T47D (cell line): ENCODE results near the gene HSD17B14.
"Not testable (repeated sequence)": the region's sequence is repeated elsewhere in the genome, so short reads cannot be mapped to it uniquely, and the experiment has no call there.

Experiments
- DNase-seq, 2 experiments: peaks; one replicate each; pipeline versions ENCODE4 v3.0.0 to v3.0.0-alpha.2; 2011 to 2012; ENCODE audit warnings: low read depth in 1 of 2, low spot score in 1 of 2
- JUND ChIP-seq: IDR thresholded peaks from 2 replicates; pipeline ENCODE4 v1.6.1; 2012; ENCODE audit warnings: low read depth
- in situ Hi-C: cut with HindIII; loops from 2 replicates; pipeline ENCODE4 v1.10.0; 2016; ENCODE audit warnings: low sequenced_read_pairs, low pct_unique_long_range_greater_than_20kb

The HSD17B14 gene

DNA sequence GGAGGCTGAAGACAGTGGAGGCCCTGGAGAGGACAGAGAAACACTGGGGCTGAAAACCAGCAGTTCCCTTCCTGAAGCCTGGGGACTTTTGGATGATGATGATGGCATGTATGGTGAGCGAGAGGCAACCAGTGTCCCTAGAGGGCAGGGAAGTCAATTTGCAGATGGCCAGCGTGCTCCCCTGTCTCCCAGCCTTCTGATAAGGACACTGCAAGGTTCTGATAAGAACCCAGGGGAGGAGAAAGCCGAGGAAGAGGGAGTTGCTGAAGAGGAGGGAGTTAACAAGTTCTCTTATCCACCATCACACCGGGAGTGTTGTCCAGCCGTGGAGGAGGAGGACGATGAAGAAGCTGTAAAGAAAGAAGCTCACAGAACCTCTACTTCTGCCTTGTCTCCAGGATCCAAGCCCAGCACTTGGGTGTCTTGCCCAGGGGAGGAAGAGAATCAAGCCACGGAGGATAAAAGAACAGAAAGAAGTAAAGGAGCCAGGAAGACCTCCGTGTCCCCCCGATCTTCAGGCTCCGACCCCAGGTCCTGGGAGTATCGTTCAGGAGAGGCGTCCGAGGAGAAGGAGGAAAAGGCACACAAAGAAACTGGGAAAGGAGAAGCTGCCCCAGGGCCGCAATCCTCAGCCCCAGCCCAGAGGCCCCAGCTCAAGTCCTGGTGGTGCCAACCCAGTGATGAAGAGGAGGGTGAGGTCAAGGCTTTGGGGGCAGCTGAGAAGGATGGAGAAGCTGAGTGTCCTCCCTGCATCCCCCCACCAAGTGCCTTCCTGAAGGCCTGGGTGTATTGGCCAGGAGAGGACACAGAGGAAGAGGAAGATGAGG is 37.4 kb upstream of the HSD17B14 start:
- TF ChIP-seq JUND: no peak
- DNase-seq: no peak
- in situ Hi-C loops: no loop called here

DNA sequence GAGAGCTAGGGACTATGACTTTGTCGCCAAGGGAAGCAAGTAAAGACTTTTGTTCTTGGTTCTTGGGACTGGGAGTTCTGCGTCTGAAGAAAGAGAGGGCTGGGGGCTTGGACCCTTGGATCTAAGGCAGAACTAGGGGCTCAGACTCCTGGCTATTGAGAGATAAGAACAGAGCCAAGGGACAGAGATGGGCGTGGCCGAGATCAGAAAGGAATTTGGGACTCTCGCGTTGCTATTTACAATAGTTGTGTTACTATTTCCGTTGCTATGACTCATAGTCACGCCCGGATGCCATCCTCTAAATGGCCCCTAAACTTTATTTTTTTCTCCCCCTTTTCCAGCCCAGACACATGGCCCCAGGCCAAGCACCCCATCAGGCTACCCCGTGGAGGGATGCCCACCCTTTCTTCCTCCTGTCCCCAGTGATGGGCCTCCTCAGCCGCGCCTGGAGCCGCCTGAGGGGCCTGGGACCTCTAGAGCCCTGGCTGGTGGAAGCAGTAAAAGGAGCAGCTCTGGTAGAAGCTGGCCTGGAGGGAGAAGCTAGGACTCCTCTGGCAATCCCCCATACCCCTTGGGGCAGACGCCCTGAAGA is 36.7 kb upstream of the HSD17B14 start:
- no peak for TF ChIP-seq JUND
- in situ Hi-C loops: no loop called here
- DNase-seq: peak; percentile 72 to 86

DNA sequence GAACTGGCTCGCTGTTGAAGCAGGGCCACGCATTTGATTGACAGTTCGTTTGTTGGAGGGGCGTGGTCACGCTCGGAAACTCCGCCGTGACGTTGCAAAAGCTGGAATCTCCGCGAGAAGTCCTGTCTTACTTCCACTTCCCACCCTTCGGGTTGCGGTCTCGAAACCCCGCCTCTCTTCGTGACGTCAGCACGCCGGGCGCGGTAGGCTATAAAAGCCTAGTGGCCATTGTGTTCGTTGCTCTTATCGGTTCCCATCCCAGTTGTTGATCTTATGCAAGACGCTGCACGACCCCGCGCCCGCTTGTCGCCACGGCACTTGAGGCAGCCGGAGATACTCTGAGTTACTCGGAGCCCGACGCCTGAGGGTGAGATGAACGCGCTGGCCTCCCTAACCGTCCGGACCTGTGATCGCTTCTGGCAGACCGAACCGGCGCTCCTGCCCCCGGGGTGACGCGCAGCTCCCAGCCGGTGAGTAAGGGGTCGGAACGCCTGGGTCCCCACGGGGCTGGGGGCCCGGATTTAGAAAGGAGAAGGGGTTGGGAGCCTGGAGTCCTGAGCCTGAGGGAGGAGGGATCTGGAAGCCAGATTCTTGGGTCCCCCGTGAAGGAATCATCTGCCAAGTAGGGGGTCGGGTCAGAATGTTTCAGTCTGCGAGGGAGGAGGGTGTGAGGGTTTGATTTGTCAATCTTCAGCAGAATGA is 36.0 kb upstream of the HSD17B14 start, which contains the start of gene PPP1R15A:
Gene PPP1R15A (plus strand): TSS at position 240 of the 702 bp plus-strand sequence. CDS start 813 bp downstream, outside the sequence.
- peak; percentile 91 to 96 for DNase-seq
- no peak for TF ChIP-seq JUND
- in situ Hi-C loops: no loop called here

DNA sequence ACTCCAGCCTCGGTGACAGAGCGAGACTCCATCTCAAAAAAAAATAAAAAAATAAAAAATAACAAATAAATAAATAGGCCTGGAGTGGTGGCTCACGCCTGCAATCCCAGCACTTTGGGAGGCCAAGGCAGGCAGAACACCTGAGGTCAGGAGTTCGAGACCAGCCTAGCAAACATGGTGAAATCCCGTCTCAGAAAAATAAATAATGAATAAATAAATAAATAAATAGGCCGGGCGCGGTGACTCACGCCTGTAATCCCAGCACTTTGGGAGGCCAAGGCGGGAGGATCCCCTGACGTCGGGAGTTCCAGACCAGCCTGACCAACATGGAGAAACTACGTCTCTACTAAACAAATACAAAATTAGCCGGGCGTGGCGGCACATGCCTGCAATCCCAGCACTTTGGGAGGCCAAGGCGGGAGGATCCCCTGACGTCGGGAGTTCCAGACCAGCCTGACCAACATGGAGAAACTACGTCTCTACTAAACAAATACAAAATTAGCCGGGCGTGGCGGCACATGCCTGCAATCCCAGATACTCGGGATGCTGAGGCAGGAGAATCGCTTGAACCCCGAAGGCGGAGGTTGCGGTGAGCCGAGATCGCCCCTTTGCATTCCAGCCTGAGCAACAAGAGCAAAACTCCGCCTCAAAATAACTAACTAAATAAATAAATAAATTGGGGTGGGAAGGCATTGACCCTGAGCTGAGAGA is 35.3 kb upstream of the HSD17B14 start:
- DNase-seq, in situ Hi-C loops: not testable (repeated sequence)

DNA sequence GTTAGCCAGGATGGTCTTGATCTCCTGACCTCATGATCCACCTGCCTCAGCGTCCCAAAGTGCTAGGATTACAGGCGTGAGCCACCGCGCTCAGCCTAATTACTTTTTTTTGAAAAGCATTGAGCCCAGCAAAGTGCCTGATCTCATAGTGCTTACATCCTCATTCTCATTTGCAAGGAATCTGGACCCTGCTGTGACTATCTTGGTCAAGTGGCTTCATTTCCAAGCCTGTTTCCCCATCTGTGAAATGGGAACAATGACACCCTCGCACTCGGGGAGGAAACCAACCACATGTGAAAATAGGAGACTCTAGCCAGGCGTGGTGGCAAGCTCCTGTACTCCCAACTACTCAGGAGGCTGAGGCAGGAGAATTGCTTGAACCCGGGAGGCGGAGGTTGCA is 33.8 kb upstream of the HSD17B14 start:
- in situ Hi-C loops: no loop called here
- no peak for DNase-seq
- no peak for TF ChIP-seq JUND

DNA sequence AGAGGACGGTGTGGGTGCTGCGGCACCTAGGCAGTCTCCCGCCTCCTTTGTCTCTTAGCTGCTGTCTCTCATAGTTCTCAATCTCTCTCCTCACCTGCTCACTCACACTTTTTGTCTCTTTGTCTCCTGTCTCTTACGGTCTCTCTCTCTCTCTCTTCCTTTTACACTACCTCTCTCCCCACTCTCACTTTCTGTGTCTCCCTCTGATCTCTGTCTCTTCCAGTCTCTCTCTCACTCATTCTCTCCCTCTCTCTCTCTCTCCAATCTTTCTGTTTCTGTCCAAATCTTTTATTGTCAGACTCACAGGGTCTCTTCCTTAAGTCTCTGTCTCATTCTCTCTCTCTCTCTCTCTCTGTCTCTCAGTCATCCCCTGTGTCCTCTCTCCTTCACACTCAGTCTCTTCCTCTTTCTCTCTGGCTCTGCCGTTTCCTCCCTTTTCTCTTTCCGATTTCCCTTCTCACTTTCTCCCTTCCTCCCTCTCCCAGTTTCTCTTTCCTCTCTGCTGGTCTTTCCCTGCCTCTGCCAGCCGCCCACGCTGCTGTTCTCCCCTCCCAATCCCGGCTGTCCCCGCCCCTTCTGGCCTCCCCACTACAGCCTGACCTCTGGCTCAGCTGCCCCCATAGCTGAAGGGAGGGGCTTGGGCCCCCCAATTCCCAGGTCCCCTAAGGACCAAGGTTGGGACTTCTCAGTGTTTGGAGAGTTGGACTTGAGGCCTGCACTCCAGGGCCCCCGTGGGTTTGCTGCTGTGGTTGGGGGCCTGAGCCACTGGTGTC is 32.0 kb upstream of the HSD17B14 start, which contains the start of gene PLEKHA4:
Gene PLEKHA4 (minus strand): TSS at position 504 of the 773 bp plus-strand sequence. CDS start 997 bp downstream, outside the sequence.
- in situ Hi-C loops: no loop called here
- DNase-seq: no peak

DNA sequence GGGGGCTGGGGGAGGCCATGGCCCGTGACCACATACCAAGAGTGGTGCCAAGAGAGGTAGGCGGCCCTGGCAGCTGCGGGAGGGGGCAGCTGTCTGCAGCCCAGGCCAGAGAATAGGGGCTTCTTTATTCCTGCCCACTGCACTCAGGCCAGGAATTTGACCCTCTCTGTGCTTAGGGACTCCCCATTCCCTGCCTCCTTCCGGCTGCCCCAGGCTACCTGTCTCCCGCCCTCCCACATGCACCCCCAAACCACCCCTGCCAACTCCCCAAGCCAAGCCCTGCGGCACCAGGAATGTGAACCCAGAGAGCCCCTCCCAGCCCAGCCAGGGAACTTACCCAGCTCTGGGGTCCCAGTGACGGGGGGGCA is 31.4 kb upstream of the HSD17B14 start:
- in situ Hi-C loops: no loop called here
- DNase-seq: no peak
- no peak for TF ChIP-seq JUND

More for the DNA sequence above, 32.0 kb upstream of the HSD17B14 start, which contains the start of gene PLEKHA4:
- TF ChIP-seq JUND: no peak

DNA sequence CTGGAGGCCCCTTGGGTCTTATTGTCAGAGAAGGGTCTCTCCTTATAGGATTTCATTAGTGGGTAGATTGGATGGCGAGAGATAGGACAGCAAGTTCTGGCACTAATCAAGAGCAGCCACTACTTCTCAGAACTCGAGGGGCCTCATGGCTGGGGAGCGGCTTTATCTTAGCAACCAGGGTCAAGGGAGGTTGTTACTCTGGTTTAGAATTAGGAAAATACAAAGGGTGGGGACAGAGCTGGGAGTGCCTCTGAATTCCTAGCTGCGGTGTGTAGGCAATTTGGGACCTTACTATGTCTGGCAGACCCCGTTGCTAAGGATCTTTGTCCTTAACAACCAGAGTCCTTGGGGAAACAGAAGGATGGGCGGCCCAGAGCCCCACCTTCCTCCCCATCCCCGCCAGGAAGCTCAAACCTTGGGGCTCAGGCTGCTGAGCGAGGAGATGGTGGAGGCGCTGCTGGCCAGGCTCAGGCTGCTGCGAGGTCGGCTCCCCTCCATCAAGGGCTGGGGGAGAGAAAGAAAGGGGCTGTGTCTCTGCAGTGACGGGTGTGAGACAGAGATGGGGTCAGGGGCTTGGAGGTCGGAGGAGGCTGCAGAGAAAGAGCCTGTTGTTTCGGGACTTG is 30.9 kb upstream of the HSD17B14 start:
- TF ChIP-seq JUND: no peak
- DNase-seq: no peak
- in situ Hi-C loops: no loop called here

DNA sequence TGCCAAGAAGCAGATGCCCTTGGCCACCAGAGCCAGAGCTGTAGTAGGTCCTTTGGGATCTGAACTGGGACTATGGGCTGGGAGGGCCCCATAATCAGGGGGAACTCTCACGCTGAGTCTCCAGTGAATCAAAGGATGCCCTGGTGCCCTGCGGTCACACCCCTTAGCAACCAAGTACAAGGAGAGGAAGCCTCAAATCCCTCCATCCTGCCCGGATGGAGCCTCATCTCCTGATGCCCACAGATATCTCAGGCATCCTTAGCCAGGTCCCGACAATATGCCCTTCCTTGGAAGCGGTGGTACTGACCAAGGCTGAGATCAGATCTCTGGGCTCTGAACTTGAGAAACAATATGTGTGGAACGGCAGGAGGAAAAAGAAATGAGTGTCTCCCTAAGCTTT is 30.4 kb upstream of the HSD17B14 start:
- no peak for DNase-seq
- no peak for TF ChIP-seq JUND
- in situ Hi-C loops: no loop called here

DNA sequence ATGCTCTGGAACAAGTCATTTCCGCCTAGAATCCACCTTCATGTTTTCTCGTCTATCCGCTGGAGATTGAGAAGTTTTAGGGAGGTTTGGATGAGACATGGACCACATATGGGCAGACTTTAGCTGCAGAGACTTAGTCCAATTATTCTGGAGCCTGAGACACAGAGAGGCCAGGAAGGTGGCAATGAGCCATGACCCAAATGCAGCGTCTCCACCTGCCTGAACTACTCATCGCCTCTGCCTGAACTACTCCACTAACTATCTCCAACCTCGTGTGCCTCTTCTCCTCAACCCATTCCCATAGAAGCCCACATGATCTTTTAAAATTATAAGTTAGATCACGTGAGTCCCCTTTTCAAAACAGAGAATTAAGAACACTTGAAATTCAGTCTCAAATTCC is 26.5 kb upstream of the HSD17B14 start:
- TF ChIP-seq JUND: no peak
- in situ Hi-C loops: no loop called here
- no peak for DNase-seq

DNA sequence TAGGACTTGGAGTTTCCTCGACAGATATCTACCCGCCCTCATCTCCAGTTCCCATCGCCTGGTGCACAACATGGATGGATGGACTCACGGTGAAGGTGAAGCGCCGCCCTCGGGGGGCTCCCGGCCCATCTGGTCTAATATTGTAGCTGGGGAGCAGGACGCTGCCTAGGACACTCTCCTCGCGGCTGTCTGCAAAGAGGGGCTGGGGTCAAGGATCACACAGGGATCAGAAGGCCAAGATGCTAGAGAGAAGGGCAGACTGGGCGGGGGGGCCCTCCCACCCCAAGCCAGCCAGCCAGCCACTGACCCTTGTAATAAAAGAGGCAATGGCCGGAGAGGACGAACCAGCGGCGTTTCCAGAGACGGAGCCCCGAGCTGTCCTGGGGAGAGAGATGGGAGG is 25.0 kb upstream of the HSD17B14 start:
- no peak for DNase-seq
- TF ChIP-seq JUND: no peak
- in situ Hi-C loops: no loop called here
